Measurements from ENCODE around the gene OSBPL2.
A peak's percentile ranks its signal among the peaks of the same experiment; 100 is the strongest.

OSBPL2 gene

DNA sequence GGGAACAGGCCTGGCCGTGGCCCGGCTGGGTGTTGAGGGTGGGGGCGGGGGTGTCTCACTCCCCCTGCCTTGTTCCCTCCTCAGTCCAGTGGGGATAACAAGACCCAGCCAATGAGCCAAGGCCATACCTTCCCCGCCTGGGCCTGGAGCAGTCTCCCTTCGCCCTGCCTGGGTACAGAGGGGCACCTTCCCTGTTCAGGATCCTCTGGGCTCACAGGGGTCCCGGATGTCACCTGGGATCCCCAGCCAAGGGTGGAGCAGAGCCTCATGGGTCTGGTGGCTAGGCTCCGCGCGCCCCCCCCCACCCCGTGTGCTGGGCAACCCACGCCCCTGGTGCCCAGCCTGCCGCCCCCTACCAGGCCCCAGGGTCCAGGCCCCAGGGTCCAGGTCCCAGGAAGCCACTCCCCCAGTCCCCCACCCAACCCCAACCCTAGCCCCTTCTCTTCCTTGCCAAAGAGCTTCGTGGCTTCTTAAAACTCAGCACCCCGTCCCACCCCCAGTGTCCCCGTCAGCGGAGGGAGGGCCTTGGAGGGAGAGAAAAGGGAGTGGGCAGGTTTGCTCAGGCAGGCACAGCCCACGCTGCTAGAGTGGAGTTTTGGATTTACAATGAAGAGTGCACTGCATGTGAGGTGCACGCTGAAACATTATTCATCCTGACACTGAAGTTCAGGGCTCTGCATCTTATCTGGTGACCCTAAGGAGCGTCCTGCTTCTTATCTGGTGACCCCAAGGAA lies 30.1 kb upstream of the OSBPL2 start:
- DNase-seq: no peak

DNA sequence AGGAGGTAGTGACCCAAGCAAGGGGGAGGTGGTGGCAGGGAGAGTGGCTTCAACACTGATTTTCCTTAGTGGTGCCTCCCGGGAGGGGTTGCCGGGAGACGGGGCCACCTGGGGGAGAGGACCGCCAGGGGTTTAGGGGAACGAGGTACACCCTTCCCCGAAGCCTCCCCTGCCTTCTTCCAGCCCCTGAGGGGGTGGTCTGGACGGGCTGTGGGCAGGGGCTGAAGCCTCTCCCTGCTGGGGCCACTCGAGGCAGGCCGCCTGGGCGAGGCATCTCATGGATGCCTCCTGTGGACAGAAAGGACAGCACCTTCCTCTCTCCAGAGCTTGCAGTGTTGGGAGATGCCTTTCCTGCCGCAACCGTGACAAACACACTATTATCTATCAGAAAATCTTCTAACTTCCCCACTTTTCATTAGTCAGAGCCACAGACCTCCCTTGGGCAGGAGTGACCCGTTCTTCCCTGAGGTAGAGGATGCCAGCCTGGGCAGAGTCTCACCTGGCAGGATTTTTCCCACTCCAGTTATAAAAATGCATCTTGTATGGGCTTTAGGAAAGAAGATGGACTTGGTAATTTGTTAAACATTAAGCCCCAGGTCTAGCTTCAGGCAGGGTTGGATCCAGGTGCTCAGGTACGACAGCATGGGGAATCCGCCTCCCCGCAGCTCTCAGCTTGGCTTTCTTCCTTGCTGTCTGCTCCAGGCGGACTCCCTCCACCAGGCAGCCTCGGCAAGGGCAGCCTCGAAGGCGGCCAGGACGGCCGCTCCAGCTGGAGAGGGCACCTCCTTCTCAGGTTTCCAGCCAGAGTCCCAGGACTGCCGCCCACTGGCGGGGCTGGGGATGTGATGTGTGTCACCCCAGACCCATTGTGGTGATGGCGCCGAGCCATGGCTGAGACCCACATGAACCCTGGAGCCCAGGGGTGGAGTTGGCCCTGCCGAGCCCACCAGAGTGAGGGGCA lies 29.2 kb upstream of the OSBPL2 start:
- DNase-seq: no peak

DNA sequence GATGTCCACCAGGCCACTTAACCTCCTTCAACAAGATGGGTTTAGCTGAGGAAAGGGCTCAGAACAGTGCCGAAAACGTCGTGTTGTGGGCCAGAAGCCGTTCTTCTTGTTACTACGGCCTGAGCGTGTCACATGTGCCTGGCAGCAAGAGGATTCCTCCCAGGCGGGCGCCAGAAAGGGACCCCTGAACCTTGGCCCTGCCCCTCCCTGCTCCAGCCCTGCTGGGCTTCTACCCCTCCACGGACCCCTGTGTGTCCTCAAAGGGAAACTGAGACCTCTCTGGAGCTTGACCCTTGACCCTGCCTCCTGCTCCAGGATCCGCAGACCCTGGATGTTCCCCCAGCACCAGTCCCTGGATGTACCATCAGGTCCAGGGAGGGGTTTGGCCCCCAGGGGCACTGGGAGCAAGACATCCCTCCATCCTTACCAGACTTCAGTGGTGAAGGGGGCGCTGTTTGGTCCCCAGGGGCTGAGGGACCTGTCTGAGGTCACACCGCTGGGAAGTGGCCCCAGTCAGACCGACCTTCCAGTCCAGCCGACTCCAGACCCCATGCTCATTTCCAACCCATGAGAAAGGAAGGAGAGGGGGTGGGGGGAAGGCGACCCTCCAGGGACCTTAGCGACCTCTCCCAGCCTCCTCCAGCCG lies 28.3 kb upstream of the OSBPL2 start:
- DNase-seq: no peak

DNA sequence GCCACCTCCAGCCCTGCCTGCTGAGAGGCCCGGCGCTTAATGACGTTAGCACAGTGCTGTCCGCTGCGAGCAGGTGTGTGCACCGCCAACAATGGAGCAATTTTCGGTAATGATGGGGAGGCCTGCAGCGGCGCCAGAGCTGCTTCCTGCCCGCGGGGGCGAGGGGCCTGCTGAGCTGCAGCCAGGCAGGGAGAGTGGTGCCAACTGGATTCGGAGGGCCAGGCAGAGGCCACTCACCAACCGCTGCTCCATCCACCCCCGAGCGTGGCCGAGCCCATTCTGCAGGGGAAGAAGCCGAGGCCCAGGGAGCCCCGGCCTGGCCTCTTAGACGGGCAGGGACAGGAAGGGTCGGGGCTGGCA lies 27.8 kb upstream of the OSBPL2 start:
- DNase-seq: no peak

DNA sequence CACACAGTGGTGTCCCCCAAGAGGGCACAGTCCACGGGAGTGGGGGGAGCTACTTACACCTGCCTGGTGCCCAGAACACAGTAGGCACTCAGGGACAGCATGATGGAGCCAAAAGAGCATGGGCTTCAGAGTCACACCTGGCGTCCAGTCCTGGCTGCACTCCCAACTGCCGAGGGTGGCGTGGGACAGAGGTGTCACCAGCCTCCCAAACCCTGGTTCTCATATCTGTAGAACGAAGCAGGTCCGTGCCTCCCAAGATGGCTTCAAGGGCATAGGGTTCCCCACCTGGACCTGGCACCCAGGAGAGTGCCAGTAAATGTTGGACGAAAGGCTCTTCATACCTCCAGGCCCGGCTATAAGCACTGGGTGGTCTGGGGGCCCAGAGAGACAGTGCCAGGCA lies 27.1 kb upstream of the OSBPL2 start:
- no peak for DNase-seq

DNA sequence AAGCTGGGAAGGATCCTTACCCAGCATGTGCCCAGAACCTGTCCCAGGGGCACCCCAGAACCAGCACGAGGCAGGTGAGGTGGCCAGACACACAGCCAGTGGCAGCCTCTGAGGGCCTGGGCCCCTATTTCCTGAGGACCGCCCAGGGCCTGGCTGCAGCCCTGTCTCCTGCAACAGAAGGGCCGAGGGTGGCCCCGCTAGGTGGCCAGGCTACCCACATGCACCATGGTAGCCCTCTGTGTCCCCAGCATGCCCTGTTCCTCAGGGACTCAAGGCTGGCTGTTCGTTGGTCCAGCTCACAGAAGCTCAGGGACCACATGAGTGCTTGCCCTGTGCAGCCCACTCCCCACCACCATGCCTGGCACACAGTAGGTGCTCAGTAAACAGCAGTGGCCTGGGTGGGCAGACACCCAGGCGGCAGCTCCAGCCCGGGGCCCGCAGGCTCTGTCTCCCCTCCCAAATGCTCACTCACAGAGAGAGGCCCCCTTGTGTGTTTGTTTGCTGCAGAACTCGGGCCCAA lies 26.5 kb upstream of the OSBPL2 start:
- DNase-seq: no peak

DNA sequence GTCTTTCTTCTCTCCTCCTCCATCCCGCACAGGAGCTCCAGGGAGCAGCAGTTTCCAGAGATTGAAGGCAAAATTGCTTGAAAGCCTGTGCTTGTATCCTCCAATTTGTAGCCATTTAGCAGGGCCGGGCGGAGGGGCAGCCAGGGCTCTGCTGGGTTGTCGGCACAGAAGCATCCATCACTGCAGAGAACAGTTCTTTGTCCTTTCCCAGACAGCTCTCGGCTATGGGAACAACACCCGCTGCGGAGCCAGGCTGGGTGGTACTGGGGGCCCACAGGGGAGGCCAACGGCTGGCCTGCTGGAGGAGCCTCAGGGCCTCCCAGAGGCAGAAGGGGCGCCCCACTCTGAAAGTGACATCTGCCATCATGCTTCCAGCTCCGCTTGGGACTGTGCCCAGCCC lies 26.0 kb upstream of the OSBPL2 start:
- DNase-seq: peak; percentile 55

DNA sequence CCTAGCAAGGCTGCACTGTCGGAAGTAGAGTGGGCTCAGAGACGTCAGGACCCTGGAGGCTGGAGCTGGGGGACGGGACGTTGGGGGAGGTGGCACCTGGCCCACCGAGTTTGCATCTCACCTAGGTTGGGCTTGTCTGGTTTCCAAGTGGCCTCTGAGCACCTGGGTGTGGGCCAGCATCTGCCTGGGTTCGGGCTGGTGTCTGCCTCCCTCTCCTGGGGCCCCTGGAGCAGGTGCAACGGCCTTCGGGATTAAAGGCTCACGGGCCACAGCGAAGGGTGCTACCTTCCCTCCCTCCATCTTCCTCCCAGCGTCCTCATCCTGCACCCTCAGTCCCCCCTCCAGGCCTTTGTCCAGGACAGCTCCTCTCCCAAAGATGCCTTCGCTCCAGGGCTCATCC lies 24.3 kb upstream of the OSBPL2 start:
- no peak for DNase-seq

DNA sequence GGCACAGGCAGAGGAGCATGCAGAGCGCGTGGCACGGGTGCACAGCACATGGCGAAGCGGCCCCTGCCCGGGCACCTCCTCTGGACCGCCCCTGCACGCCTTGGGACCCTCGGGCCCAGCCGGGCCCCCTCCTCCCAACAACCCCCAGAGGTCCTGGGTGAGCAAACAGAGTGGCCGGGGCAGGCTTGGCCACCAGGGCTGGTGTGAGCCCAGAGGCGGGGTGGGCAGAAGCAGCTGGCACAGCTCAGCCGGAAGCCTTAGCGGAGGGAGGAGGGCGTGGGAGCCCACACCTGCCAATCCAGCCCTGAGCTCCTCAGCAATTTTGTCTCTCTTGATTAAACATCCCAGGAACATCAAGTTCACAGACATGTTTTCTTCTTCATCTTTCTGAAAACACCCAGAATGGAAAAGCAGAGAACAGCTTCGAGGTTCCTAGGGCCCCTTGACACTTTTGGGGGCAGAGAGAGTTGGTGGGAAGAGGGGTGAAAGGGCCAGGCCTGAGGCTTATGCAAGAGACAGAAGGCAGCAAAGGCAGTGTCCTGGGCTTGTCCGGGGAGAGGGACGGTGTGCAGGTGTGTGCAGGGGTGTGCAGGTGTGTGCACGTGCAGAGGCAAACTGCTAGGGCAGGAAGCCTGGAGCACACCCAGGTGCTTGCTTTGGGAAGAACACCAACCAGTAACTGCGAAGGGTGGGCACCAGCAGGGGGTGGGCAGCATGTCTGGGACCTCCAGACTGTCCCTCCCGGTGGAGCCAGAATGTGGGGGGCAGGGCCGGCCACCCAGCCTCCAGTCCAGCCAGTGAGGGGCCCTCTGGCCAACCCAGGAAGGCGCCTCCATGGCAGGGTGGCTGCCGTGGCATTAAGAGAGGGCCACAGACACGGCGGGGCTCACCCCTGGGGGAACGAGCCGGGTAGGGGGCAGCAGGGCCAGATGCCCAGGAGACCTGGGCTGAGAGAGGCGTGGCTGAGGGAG lies 23.0 kb upstream of the OSBPL2 start:
- no peak for DNase-seq

DNA sequence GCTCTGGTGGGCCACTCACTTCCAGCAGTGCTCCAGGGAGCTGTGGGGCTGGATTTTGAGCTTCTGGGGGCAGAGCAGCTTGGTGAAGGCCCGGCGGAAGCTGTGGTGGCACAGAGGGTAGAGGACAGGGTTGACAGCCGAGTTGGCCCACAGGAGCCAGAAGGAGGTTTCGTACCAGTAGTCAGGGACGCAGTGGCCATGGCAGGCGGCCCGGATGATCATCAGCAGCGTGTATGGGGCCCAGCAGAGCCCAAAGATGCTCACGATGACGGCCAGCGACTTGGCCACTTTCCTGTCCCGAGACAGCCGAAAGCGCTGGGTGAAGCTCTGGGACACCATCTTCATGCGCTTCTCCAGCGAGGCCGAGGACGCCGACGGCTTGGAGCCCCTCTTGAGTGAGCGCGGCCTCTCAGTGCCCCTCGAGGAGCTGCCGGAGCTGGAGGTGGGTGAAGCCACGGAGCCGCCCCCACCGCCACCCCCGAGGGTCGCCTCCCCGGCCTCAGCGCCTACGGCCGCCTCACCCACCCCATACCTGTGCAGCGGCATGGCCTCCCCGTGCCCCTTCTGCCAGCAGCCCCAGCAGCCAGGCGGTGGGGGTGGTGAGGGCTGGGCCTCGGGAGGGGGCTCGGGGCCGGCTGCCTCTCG lies 22.2 kb upstream of the OSBPL2 start:
- DNase-seq: no peak

DNA sequence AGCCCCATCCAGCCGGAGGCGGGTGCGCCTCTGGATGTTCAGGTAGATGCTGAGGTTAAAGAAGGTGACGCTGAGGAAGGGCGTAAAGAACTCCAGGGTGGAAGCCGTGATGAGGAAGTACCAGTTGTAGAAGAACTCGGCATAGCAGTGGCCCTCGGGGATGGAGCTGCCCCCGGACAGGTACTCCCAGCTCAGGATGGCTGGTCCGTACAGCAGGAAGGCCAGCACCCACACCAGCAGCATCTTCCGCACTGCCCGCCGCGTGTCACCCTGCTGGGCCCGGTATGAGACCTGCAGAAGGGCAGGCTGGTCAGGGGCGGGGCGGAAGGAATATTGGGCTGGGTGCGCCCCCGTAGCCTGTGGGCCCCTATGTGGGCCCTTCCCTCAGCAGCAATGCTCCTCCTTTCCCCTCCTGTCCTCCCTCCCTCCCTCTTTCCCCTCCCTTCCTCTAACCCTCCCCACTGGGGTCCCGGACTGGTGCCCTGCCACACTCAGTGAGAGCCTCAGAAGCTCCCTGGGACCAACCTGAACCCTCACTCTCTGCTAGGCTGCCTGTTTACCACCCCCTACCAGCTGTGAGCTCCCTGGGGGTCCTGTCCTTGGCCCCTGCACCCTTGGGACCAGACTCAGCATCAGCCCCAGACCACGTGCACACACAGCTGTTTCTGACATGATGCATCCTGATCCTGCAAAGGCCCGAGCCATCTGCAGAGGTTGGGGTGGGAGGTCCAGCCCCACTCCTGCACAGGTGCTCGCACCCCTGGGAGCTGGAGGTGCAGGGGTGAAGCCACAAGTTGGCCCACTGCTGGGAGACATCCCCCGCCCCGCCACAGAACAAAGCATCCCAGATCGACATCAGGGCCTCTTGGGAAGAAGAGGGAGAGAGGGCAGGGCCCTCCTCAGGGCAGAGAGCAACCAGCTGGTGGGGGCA lies 21.4 kb upstream of the OSBPL2 start:
- no peak for DNase-seq

DNA sequence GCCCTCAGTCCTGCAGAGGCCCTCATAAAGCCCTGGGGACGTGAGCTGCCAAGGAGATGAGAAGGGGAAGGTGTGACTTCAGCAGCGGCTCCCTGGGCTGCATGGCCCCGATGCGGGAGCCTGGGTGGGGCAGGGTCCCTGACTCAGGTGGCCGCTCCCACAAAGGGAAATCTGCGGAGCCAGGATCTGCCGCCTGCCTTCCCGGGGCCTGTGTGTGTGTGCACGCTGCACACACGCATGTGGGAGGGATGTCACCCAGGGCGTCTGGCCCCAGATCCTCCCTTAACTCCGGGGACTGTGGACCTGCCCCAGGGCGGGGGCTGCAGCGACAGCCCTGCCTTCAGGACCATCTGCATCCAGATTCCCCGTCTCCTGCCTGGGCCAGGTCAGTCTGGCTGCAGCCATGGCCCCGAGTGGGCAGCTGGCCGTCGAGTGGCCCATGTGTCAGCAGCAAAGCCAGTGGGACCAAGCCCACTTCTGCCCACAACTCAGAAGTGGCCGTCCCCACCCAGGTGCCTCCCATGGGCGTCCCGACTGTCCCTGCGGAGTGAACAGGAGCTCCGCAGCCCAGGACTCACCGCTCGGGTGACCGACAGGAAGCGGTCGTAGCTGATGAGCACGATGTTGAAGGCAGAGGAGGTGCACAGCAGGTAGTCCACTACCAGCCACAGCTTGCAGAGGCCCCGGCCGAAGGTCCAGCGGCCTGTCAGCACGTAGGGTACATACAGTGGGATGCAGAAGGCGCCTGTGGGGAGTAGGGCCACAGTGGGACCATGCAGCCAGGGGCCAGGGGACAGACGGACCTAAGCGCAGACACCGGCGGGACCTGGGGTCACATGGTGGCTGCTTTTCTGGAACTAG lies 20.2 kb upstream of the OSBPL2 start:
- DNase-seq: no peak

DNA sequence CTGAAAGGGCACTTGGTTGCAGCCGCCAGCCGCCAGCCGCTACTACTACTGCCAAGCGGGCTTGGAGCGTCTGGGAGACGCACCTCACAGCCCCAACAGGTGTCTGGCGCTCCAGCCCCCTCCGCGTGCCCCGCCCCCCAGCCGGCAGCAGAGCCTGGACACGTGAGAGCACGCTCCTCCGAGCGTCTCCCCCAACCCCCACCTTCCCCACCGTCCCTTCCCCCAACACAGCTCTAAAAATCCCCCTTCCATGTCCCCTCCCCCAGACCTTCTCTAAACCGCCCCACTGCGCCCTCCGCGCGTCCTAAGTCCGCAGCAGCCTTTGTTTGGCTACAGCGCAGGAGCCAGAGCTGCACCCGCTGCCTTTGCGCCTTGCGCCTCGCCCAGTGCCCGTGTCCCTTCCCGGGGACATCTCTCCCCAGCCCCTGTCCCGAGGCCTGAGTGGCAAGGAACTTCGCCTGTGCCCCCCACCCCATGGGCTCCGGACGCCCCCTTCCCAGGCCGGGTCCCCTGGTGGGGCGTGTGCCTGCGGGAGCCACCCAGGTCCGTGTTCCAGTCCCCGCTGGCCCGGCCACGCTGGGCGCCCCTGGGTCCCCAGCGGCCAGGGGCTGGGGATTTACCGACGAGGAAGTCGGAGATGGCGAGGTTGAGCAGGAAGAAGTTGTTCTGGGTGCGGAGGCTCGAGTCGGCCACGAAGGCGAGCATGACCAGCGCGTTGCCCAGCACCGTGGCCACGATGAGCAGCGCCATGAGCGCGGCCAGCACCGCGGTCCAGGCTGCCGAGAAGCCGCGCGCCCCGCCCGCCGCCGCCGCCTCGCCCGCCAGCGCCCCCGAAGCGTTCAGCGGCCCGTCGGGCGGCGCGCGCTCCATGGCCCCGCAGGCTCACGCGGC lies 19.0 kb upstream of the OSBPL2 start:
- peak; percentile 60 for DNase-seq

DNA sequence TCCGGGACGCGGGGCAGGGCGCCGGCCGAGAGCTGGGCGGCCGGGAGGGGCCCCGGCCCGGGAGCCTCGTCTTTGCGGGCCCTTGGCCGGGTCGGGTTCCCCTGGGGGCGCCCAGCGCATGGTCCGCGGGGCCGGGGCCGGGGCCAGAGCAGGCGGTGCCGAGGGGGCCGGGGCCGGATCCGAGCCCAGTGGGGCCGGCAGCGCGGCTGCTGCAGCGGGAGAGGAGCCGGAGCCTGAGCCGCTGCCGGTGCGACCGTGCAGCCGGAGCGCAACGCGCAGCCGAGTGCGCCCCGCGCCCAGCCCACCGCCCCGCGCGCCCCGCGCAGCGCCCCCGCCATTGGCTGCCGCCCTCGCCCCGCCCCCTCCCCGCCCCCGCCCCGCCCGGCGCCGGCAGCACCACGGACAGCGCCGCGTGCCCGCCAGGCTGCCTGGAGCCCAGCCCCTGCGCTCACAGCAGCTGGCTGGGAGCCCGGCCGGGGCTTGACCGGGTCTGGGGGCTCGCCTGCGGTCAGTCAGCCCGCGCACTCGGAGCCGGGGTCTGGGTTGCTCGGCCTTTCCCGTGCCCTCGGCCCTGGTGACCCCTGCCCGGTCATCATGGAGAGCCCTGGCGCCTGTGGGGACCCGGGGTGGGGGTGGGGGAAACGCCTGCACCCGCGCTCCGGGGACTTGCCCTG lies 18.2 kb upstream of the OSBPL2 start, which contains the start of gene HRH3:
Gene HRH3, minus strand, starts transcription at position 287 of the 674 bp plus-strand sequence. CDS start 308 bp downstream, outside the sequence.
- DNase-seq: peak; percentile 85

DNA sequence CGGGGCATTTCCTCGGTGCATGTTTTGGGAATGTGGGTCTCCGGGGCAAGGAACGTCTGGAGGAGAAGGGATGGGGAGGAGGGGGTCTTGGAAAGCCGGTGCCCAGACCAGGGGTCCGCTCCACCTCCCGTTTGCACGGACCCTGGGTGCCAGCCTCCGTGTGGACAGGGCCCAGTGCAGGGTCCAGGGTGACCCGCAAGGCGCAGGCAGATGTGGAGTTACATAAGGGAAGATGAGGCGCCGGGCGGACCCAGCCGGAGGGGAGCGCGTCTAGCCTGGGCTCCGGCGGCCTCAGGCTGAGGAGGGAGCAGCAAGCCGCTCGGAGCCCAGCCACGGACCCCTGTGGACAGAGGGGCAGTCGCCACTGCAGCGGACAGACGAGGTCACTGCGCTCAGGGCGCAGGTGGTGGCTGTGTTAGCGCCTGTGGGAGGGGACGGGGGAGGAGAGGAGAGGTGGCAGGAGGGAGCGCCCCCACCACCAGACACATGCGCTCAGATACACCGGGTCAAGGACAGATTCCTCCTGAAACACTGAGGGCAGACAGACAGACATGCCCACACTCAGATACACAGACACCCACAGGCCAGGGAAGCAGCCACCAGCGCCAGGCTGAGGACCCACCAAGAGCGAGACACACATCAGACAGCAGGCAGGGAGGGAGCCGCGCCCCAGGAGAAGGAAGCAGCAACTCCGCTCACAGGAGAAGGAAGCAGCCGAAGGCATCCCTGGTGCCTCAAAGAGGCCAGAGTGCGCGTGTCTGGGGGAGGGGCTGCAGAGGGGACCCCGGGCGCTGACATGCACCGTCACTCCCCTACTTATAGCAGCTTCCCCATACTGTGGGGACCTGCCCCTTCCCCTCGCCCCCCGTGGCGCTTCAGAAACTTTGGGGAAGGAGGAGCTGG lies 17.4 kb upstream of the OSBPL2 start:
- DNase-seq: peak; percentile 59

DNA sequence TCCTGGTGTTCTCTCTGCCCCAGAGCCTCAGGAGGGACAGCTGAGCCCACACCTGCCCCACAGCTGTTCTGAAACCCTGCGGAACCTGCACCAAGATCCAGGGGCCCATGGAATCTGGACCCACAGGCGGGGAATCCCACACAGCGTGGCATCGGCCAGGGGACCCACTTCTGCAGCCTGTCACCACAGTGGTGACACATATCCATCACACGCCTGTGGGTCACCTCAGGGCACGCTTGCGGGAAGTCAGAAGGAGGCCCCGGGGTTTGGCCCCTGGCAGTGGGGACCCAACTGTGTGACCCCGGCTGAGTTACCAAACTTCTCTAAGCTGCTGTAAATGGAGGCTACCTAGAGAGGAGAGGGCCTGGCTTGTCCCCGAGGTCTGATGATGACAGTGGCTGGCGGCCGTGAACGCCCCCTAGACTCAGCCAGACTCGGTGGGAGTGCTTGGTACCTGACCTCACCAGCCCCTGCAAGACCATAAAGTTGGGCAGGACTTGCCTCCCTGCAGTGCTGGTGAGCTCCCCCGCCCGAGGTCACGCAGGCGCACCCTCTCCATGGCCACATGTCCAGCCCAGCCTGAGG lies 16.0 kb upstream of the OSBPL2 start:
- DNase-seq: no peak

Measured in eye (tissue), 1 donor.